ENCODE data around the gene DNAJB2.

DNA sequence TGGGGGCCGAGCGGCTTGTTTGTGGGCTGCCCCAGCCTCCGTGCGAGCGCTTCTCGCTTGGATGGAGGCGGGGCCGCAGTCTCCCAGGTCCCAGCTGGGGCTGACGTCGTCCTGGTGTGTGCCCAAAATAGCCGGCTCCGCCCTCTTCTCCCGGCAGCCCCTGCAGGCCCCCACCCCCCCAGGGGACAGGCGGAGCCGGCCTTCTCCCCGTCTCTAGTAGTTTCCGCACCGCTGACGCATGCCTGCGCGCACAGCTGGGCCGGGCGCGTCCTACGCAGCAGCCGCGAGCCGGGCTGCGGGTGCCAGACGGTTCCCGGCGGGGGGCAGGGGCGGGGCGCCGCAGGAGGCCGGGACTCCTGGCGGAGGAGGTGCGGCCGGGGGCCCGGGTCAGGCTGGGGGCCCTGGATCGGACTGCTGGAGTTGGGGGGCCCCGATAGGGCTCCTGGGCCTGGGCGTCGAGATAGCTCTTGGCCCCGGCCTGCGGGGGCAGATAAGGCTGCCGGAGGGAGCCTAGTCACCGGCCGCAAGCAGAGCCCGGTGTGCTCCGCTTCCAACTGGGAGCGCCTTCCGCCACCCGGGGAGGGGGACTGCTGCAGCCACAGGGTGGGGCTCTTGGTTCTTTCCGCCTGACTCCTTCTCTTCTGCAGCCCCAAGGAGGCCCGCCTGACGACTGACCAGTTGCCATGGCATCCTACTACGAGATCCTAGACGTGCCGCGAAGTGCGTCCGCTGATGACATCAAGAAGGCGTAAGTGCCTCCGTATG is at the start of gene DNAJB2:
- TF ChIP-seq, protein P1, sequence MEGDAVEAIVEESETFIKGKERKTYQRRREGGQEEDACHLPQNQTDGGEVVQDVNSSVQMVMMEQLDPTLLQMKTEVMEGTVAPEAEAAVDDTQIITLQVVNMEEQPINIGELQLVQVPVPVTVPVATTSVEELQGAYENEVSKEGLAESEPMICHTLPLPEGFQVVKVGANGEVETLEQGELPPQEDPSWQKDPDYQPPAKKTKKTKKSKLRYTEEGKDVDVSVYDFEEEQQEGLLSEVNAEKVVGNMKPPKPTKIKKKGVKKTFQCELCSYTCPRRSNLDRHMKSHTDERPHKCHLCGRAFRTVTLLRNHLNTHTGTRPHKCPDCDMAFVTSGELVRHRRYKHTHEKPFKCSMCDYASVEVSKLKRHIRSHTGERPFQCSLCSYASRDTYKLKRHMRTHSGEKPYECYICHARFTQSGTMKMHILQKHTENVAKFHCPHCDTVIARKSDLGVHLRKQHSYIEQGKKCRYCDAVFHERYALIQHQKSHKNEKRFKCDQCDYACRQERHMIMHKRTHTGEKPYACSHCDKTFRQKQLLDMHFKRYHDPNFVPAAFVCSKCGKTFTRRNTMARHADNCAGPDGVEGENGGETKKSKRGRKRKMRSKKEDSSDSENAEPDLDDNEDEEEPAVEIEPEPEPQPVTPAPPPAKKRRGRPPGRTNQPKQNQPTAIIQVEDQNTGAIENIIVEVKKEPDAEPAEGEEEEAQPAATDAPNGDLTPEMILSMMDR (IDR thresholded peaks at IDR 0.05; ENCODE audit: low read depth, low read length), result peak; percentile 34
- no peak for TF ChIP-seq POLR2A (IDR thresholded peaks at IDR 0.05; ENCODE audit: extremely low read depth, insufficient read length)
